ENCODE measurements around the gene NIT1.

NIT1 gene

GRCh38 chr1:161157867-161158266 is 40.0 kb downstream of the NIT1 start:
- no peak for DNase-seq

GRCh38 chr1:161158316-161159010 is 40.6 kb downstream of the NIT1 start:
- DNase-seq, result no peak

- DNase-seq, result peak; percentile 87
Observed at GRCh38 chr1:161159087-161159912, 41.4 kb downstream of the NIT1 start, which contains the start of gene USP21. Gene USP21 (plus strand): TSS chr1:161159500. CDS start chr1:161160641, 1,141 bp downstream.

GRCh38 chr1:161159913-161160243 is 42.0 kb downstream of the NIT1 start:
- DNase-seq, result no peak

- no peak for DNase-seq
Observed at GRCh38 chr1:161160671-161161145, 42.8 kb downstream of the NIT1 start.

GRCh38 chr1:161161652-161162051 is 43.7 kb downstream of the NIT1 start:
- no peak for DNase-seq

GRCh38 chr1:161162052-161162451 is 44.1 kb downstream of the NIT1 start:
- DNase-seq, result no peak

- DNase-seq, result no peak
Observed at GRCh38 chr1:161162806-161163205, 44.9 kb downstream of the NIT1 start.

- no peak for DNase-seq
Observed at GRCh38 chr1:161163793-161164192, 45.9 kb downstream of the NIT1 start.

GRCh38 chr1:161164901-161165610 is 47.2 kb downstream of the NIT1 start:
- no peak for DNase-seq

GRCh38 chr1:161165742-161166668 is 48.1 kb downstream of the NIT1 start, which contains the start of gene PPOX:
Gene PPOX (plus strand): TSS chr1:161166426. CDS start chr1:161166848, 422 bp downstream.
- peak; percentile 98 for DNase-seq

- DNase-seq, result no peak
Observed at GRCh38 chr1:161166669-161167548, 49.0 kb downstream of the NIT1 start.

GRCh38 chr1:161168906-161169305 is 51.0 kb downstream of the NIT1 start:
- DNase-seq, result no peak
